HG03066 (cell line): ENCODE measurements around the gene SSBP2.
"Not testable (repeated sequence)": the region's sequence is repeated elsewhere in the genome, so short reads cannot be mapped to it uniquely, and the experiment has no call there.

Experiments
- ATAC-seq: cut with Tn5 transposase; IDR thresholded peaks from one replicate; pipeline ENCODE4 v1.9.1; 2021; ENCODE audit warnings: low read depth; ENCODE audit not compliant: unreplicated experiment

Gene SSBP2

DNA sequence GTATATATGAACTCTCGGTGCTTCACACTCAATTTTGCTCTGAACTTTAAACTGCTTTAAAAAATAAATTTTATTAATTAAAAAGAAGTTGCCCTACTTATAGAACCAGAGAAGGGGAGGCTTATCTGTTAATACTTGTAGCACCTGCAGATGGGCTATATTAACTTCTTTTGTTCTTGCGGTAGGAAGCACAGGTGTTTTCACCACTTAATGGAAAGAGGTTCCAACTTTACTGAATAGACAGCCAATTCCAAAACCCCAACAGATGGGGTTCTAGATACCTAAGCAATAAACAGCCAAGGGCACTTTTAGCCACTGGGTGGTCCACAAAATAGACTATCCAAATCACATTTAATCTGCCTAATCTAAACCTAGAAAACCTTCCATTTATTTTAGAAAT is 65.4 kb downstream of the SSBP2 start:
- ATAC-seq = no peak

GRCh38 chr5:81679885-81680284 is 71.0 kb downstream of the SSBP2 start:
- no peak for ATAC-seq

DNA sequence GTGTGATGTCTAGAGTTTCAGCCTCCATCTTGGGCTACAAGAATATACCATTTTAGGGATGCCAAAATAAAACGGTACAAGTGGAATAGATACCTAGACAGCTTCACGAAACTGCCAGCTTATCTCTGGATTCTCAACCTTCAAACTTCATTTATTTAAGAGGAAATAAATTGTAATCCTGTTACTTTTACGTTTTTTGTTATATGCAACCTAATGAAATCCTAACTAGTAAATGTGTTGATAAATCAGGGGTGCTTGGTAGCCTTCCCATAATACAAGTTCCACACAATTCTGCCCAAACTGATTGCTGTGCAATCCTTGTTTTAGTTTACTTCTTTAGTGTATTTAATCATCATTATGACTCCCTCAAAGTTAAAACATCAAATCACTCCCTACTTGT is 75.5 kb downstream of the SSBP2 start:
- ATAC-seq = no peak

- no peak for ATAC-seq
These were observed 85.1 kb downstream of the SSBP2 start for GRCh38 chr5:81665795-81666194.

GRCh38 chr5:81660624-81661023 is 90.3 kb downstream of the SSBP2 start:
- ATAC-seq = not testable (repeated sequence)

- ATAC-seq = no peak
These were observed 93.5 kb downstream of the SSBP2 start for GRCh38 chr5:81657386-81657785.

DNA sequence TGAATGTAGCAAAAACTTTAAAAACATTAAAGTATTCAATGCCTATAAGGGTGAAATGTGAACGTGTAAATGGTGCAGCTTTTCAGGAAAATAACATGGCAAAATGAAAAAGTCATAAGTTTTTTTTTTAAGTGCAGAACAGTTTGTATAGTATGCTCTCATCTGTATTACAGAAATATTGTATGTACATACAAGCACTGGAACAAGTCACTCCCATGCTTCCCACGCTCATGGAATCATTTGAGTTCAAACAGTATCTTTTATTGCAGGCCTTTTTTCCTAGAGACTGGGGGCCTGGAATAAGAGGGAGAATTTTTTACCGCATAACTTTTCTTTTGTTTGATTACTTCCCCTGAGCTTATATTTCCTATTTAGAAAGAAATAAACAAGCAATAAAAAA is 94.1 kb downstream of the SSBP2 start:
- ATAC-seq = no peak

- ATAC-seq = no peak
These were observed 99.9 kb downstream of the SSBP2 start for GRCh38 chr5:81650987-81651386.

DNA sequence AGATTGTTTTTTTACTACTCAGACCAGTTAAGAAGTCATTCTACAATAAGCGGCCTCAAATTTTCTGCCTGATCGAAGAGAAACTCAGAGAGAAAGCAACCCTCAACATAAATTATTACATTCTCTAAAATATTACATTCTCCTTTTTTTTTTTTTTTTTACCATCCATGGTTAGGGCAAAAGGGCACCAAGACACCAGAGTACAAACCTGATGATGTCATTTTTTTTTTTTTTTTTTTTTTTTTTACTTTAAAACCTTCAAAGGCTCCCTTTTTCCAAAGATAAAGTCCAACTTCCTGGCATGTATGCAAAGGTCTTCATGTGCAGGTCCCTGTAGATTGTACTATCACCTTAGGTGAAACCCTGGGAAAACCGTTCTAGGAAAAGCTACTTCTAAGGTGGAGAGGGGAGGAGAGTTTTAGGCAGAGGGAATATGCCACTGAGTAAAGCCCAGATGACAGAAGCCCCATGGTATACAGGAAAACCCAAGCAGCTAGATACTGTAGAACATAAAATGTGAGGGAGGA is 104.4 kb downstream of the SSBP2 start:
- no peak for ATAC-seq

- no peak for ATAC-seq
These were observed 108.7 kb downstream of the SSBP2 start for GRCh38 chr5:81642210-81642609.

DNA sequence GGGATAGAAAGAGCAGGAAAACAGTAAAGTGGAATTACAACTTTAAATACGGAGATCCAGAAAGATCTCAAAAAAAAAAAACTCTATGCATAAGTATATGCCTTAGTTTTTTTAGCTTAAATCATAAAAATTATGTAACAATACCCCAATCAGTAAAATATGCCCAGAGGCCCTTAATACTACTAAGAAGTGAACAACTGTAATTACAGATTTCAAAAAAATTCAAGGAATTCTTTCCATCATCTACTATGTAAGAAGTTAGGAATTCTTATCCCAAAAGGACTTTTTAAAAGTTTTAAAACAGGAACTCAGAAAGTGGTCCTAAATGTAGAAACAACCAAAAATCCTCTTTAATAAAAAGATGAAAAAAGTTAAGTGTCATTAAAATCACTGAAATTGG is 111.3 kb downstream of the SSBP2 start:
- no peak for ATAC-seq

GRCh38 chr5:81638471-81638870 is 112.4 kb downstream of the SSBP2 start:
- no peak for ATAC-seq

DNA sequence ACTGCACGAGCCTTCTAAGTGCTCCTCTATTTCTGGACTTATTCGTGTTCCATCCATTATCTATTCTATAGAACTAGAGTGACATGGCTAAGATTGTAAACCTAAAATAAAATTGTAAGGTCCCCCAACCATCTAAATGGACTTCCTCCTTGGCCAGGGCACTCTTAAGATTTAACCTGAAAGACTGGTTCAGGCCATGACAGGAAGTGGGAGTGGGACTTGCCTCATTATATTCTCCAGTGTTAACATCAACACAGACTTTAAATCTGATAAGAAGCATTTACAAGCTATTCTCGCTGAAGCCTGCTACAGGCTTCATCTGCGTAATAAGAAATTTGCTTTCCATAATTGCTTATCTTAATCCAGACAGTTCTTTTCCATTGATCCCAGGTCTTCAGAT is 117.0 kb downstream of the SSBP2 start:
- no peak for ATAC-seq

DNA sequence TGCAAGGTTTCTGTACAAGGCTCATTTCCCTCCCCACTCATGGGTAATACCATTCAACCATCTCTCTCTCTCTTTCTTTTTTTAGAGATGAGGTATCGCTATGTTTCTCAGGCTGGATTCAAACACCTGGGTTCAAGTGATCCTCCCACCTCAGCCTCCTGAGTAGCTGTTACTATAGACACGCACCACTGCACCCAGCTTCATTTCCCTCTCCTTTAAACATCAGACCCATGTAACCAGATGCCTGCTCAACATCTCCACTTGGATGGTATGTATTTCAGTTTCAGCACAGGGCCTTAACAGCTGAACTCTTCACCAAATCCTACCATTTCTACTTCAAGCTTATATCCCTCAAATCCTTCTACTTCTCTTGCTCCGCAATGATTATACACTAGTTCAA is 117.4 kb downstream of the SSBP2 start:
- ATAC-seq = no peak

- ATAC-seq = no peak
These were observed 118.2 kb downstream of the SSBP2 start for GRCh38 chr5:81632679-81633078.

- no peak for ATAC-seq
These were observed 119.3 kb downstream of the SSBP2 start for GRCh38 chr5:81631621-81632020.

GRCh38 chr5:81631124-81631523 is 119.8 kb downstream of the SSBP2 start:
- ATAC-seq = peak; percentile 63

DNA sequence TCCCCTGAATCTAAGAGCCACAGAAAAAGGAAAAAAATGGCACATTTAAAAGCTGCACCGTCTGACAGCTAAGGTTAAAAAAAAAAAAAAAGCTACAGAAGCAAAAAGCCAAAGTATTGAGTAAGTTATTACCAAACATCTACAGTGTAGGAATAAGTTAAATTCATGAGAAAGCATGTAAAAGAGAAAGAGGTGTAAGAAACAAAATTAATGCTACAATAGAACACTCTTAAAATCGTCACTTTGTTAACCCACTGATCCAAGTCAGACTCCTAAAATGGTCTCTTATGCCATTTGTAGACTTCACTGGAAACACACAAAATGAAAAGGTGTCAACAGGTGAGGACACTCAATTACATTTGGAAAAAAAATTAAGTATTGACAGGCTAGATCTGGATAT is 120.2 kb downstream of the SSBP2 start:
- ATAC-seq = no peak

DNA sequence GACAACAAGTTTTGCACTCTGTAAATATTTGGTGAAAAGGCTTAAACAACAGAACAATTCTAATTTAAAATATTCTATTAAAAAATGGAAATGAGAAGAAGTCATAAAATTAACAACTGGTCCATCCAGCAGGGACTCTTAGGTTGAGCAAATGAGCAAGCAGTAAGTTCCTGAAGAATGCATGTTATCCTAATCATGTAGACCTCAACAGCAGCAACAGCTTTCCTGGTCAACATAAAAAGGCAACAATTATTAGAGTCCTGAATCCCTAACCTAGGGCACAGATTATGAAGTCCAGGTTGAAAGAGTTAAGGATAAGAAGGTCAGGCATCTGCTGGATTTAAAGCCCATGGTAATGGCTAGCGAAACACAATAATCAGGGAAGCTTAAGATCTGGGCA is 120.9 kb downstream of the SSBP2 start:
- ATAC-seq = no peak

- ATAC-seq = not testable (repeated sequence)
These were observed 122.8 kb downstream of the SSBP2 start for GRCh38 chr5:81628061-81628460.

GRCh38 chr5:81626524-81626923 is 124.4 kb downstream of the SSBP2 start:
- no peak for ATAC-seq

DNA sequence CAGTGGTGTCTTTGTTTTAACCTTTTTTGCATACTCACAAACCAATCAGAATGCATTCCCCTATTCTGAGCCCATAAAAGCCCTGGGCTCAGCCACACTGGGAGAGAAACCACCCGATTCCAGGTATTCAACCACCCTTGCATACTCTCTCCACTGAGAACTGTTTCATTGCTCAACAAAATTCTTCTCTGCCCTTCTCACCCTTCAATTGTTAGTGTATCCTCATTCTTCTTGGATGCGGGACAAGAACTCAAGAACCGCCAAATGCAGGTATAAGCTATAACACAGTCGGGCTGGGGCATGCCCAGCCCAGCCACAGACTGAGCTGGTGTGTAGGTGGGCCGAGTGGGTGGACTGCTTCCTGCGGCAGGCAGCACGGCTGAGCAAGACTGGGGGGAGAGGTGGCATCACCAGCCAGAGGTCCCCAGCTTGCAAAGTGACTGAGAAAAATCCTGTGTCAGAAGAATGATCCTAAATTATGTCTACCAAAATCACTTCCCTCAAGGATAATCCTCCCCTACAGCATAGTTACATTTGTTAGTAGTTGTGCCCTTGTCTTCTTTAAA is 141.0 kb downstream of the SSBP2 start:
- ATAC-seq = no peak

DNA sequence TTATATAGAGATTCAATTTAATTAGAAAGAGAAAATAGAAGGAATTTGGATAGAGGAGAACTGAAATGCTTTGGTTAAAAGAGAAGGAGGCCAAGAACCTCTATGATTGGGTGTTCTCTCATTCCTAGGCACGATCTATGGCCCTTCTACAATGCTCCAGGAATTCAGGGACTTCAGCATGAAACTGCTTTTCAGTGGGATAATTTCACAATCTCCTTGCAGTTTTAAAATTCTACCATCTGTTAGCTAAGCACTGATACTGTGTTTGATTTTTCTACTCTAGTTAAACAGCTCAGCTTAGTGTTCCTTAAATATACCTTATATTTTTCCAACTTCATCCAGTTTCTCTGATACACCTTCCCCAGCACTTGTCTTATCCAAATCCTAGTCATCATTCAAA is 141.9 kb downstream of the SSBP2 start:
- ATAC-seq = no peak
